GM19397 (cell line): ENCODE results near the gene ZNF76.
"Not testable (repeated sequence)": the region's sequence is repeated elsewhere in the genome, so short reads cannot be mapped to it uniquely, and the experiment has no call there.

Source experiments
- ATAC-seq: cut with Tn5 transposase; IDR thresholded peaks from one replicate; pipeline ENCODE4 v1.9.1; 2021; ENCODE audit warnings: mild to moderate bottlenecking, moderate library complexity; ENCODE audit not compliant: unreplicated experiment

Gene ZNF76

GRCh38 chr6:35327349-35328027 lies 68.0 kb downstream of the ZNF76 start:
- ATAC-seq, result no peak

- no peak for ATAC-seq
Observed at GRCh38 chr6:35328108-35328723, 68.7 kb downstream of the ZNF76 start.

- ATAC-seq, result not testable (repeated sequence)
Observed at GRCh38 chr6:35328965-35329364, 69.4 kb downstream of the ZNF76 start.

GRCh38 chr6:35330541-35331119 lies 71.1 kb downstream of the ZNF76 start:
- no peak for ATAC-seq

- not testable (repeated sequence) for ATAC-seq
Observed at GRCh38 chr6:35332074-35332887, 72.7 kb downstream of the ZNF76 start.

- ATAC-seq, result no peak
Observed at GRCh38 chr6:35341557-35341956, 82.0 kb downstream of the ZNF76 start.

GRCh38 chr6:35342258-35343091 lies 82.9 kb downstream of the ZNF76 start, which contains the start of gene PPARD:
TSS of gene PPARD (plus strand) at chr6:35342558. CDS start at chr6:35411088, 68,530 bp downstream.
- ATAC-seq, result peak; percentile 96

- no peak for ATAC-seq
Observed at GRCh38 chr6:35343092-35343834, 83.7 kb downstream of the ZNF76 start.

GRCh38 chr6:35343835-35344550 lies 84.5 kb downstream of the ZNF76 start:
- ATAC-seq, result no peak
